Tibial nerve (tissue), 4 donors: ENCODE results near the gene LGI2. TPM values are rescaled to one million over a fixed set of nuclear protein-coding genes. Genes with fewer than 3 reads are reported as not detected.

Experiments
- DNase-seq, 2 donors: peaks; one replicate each; pipeline ENCODE4 v3.0.0-alpha.2; 2019; ENCODE audit warnings: low spot score in 2 of 2
- H3K27ac ChIP-seq, 4 donors: fragments of 200-600 bp; sonication (generic) in 3 of 4; one replicate each; pipeline ENCODE4 v1.5.1; 2017 to 2019; ENCODE audit warnings: mild to moderate bottlenecking in 1 of 4
- H3K27me3 ChIP-seq, 2 donors: fragments of 200-600 bp; sonication (generic) in 1 of 2; one replicate each; pipeline versions ENCODE4 v1.5.1 to v1.6.0; 2017 to 2019
- H3K36me3 ChIP-seq, 3 donors: fragments of 200-600 bp; sonication (generic); one replicate each; pipeline ENCODE4 v1.5.1; 2018 to 2019
- H3K4me1 ChIP-seq, 4 donors: fragments of 200-600 bp; sonication (generic) in 3 of 4; one replicate each; pipeline ENCODE4 v1.5.1; 2017 to 2019
- H3K4me3 ChIP-seq, 4 donors: fragments of 200-600 bp; sonication (generic) in 3 of 4; one replicate each; pipeline ENCODE4 v1.5.1; 2017 to 2019; ENCODE audit warnings: mild to moderate bottlenecking in 1 of 4, moderate library complexity in 1 of 4
- H3K9me3 ChIP-seq, 4 donors: fragments of 200-600 bp; sonication (generic) in 3 of 4; one replicate each; pipeline ENCODE4 v1.5.1; 2017 to 2019
- CTCF ChIP-seq, 5 experiments: fragments of 200-600 bp in 3 of 5; fragments of 450-650 bp in 2 of 5; sonication (generic) in 3 of 5; IDR thresholded peaks; one replicate each; pipeline ENCODE4 v1.5.1; 2016 to 2019; ENCODE audit warnings: antibody characterized with exemption in 5 of 5, mild to moderate bottlenecking in 3 of 5, moderate library complexity in 2 of 5
- EP300 ChIP-seq, 2 donors: sonication (generic); formaldehyde crosslinking; IDR thresholded peaks; one replicate each; pipeline ENCODE4 v1.6.1; 2017; ENCODE audit warnings: antibody characterized with exemption in 2 of 2, mild to moderate bottlenecking in 1 of 2
- POLR2A ChIP-seq, 2 donors: fragments of 450-650 bp; IDR thresholded peaks; one replicate each; pipeline ENCODE4 v1.6.1; 2017; ENCODE audit warnings: antibody characterized with exemption in 2 of 2, mild to moderate bottlenecking in 2 of 2, moderate library complexity in 2 of 2
- WGBS, 2 donors: methylation state at CpG; one replicate each; pipeline ENCODE4 v1.1.5; 2018; 5-methylcytosine and 5-hydroxymethylcytosine counted together
- total RNA-seq, 4 donors: library from RNA; depleted of rRNA; stranded (reverse); fragments of >200 nt; gene quantifications; one replicate each; pipeline ENCODE4 v1.1.0, GENCODE V29; 2016

LGI2 gene
- total RNA-seq, 4 donors from 2014 or later: 4.8 to 25.7 (median 23.2) TPM

- Histone ChIP-seq H3K36me3 (no peaks in the 10 kb centered on the region), H3K27ac (no peak overlapping the region), H3K9me3 (no peaks in the 10 kb centered on the region), H3K27me3 (no peaks in the 10 kb centered on the region), H3K4me1 (no peaks in the 10 kb centered on the region), H3K4me3 (no peak overlapping the region)
- TF ChIP-seq EP300 (IDR thresholded peaks at IDR 0.05) (no peak), CTCF (IDR thresholded peaks at IDR 0.05) (no peak), POLR2A (IDR thresholded peaks at IDR 0.05) (no peak)
- no peak for DNase-seq
- WGBS, 2 donors: 83 to 84% methylated on average over 9 of the region's 9 CpGs
These were observed 65.1 kb downstream of the LGI2 start for GRCh38 chr4:24965627-24966026.

- TF ChIP-seq EP300 (IDR thresholded peaks at IDR 0.05) (no peak), CTCF (IDR thresholded peaks at IDR 0.05) (no peak), POLR2A (IDR thresholded peaks at IDR 0.05) (no peak)
- Histone ChIP-seq H3K36me3 (no peaks in the 10 kb centered on the region), H3K9me3 (no peaks in the 10 kb centered on the region), H3K27me3 (no peaks in the 10 kb centered on the region), H3K4me3 (no peak overlapping the region), H3K27ac (no peak overlapping the region), H3K4me1 (no peaks in the 10 kb centered on the region)
- WGBS, 2 donors: 58 to 67% methylated on average over 2 of the region's 2 CpGs
- no peak for DNase-seq
These were observed 67.5 kb downstream of the LGI2 start for GRCh38 chr4:24963277-24963676.

GRCh38 chr4:24957886-24958285 is 72.9 kb downstream of the LGI2 start:
- H3K27me3 ChIP-seq: no peaks in the 10 kb centered on the region
- no peak for TF ChIP-seq EP300 (IDR thresholded peaks at IDR 0.05)
- TF ChIP-seq CTCF (IDR thresholded peaks at IDR 0.05): no peak
- TF ChIP-seq POLR2A (IDR thresholded peaks at IDR 0.05): no peak
- H3K4me3 ChIP-seq: no peak overlapping the region
- DNase-seq: no peak
- H3K36me3 ChIP-seq: peaks cover 0 to 5% (median 0%) of the 10 kb centered on the region in 3 donors
- peaks cover 0 to 12% (median 0%) of the 10 kb centered on the region in 4 donors for H3K9me3 ChIP-seq
- no peak overlapping the region for H3K27ac ChIP-seq
- WGBS, 2 donors: 85 to 92% methylated on average over 2 of the region's 2 CpGs
- H3K4me1 ChIP-seq: no peaks in the 10 kb centered on the region

- H3K27me3 ChIP-seq: no peaks in the 10 kb centered on the region
- no peak for DNase-seq
- H3K4me3 ChIP-seq: no peak overlapping the region
- H3K36me3 ChIP-seq: peaks cover 0 to 5% (median 0%) of the 10 kb centered on the region in 3 donors
- no peak for TF ChIP-seq CTCF (IDR thresholded peaks at IDR 0.05)
- no peak for TF ChIP-seq EP300 (IDR thresholded peaks at IDR 0.05)
- no peak for TF ChIP-seq POLR2A (IDR thresholded peaks at IDR 0.05)
- no peak overlapping the region for H3K27ac ChIP-seq
- H3K9me3 ChIP-seq: peaks cover 0 to 12% (median 0%) of the 10 kb centered on the region in 4 donors
- H3K4me1 ChIP-seq: no peaks in the 10 kb centered on the region
- WGBS, 2 donors: 74 to 92% methylated on average over 2 of the region's 2 CpGs
These were observed 74.0 kb downstream of the LGI2 start for GRCh38 chr4:24956763-24957162.

- Histone ChIP-seq H3K27me3 (no peaks in the 10 kb centered on the region), H3K36me3 (peaks cover 0 to 5% (median 0%) of the 10 kb centered on the region in 3 donors), H3K4me1 (no peaks in the 10 kb centered on the region), H3K4me3 (no peak overlapping the region), H3K9me3 (peaks cover 0 to 12% (median 0%) of the 10 kb centered on the region in 4 donors), H3K27ac (no peak overlapping the region)
- 88 to 90% methylated on average over 2 of the region's 2 CpGs for WGBS, 2 donors
- no peak for DNase-seq
- TF ChIP-seq POLR2A (IDR thresholded peaks at IDR 0.05) (no peak), CTCF (IDR thresholded peaks at IDR 0.05) (no peak), EP300 (IDR thresholded peaks at IDR 0.05) (no peak)
These were observed 74.7 kb downstream of the LGI2 start for GRCh38 chr4:24956091-24956490.
